ENCODE results near the gene THSD7A.
A peak's percentile ranks its signal among the peaks of the same experiment; 100 is the strongest.

THSD7A gene

GRCh38 chr7:11843113-11843765, 11.2 kb upstream of the THSD7A start:
- TF ChIP-seq POLR2AphosphoS5 (IDR thresholded peaks at IDR 0.05; ENCODE audit: low read depth, low read length) (no peak), FOXP2 (optimal IDR thresholded peaks at IDR 0.05; ENCODE audit: borderline replicate concordance, extremely low read depth, extremely low read length, insufficient read depth) (no peak), REST (IDR thresholded peaks at IDR 0.05; ENCODE audit: insufficient read depth in 1 of 2, low read depth in 2 of 2, low read length in 2 of 2) (no peak), TAF1 (IDR thresholded peaks at IDR 0.05; ENCODE audit: borderline replicate concordance, insufficient read depth, low read length) (no peak), SIN3A (IDR thresholded peaks at IDR 0.05; ENCODE audit: borderline replicate concordance, insufficient read depth, low read length) (no peak)

DNA sequence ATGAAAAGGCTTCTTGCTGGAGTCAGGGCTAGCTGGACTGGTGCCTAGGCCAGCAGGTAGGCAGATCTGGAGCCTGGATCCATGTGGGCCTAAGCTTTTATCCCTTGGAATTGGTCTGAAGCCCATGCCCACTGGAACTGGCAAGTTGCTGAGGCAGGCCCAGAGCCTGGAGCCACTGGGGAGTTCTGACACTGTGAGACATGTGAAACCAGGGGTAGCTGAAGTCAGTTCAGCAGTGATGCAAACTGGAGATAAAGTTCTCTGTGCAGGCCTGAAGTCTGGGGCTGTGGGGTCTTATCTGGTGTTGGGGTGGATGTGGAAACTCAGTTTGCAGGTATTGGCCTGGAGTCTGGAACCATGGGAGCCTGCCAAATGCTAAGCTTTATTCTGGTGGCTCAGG, 9.7 kb upstream of the THSD7A start:
- no peak for TF ChIP-seq POLR2AphosphoS5 (IDR thresholded peaks at IDR 0.05; ENCODE audit: low read depth, low read length)

DNA sequence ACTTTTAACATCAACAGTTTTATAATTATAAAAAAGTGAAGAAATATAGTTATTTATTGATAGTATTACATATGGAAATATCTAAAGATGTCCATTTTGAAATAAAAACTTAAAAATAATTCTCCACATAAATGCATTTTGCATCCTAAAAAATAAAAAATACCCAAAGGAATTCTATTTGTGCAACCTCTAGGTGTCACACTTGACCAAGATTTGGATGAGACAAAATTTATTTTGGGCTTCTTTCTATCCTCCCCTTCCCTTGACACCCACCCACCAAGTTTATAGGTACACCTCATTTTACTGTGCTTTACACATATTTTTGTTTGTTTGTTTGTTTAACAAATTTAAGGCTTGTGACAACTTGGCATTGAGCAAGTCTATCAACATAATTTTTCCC, 3.3 kb upstream of the THSD7A start:
- TF ChIP-seq TAF1 (IDR thresholded peaks at IDR 0.05; ENCODE audit: borderline replicate concordance, insufficient read depth, low read length) (no peak), REST (IDR thresholded peaks at IDR 0.05; ENCODE audit: insufficient read depth in 1 of 2, low read depth in 2 of 2, low read length in 2 of 2) (no peak), POLR2AphosphoS5 (IDR thresholded peaks at IDR 0.05; ENCODE audit: low read depth, low read length) (no peak), SIN3A (IDR thresholded peaks at IDR 0.05; ENCODE audit: borderline replicate concordance, insufficient read depth, low read length) (no peak), FOXP2 (optimal IDR thresholded peaks at IDR 0.05; ENCODE audit: borderline replicate concordance, extremely low read depth, extremely low read length, insufficient read depth) (no peak)

DNA sequence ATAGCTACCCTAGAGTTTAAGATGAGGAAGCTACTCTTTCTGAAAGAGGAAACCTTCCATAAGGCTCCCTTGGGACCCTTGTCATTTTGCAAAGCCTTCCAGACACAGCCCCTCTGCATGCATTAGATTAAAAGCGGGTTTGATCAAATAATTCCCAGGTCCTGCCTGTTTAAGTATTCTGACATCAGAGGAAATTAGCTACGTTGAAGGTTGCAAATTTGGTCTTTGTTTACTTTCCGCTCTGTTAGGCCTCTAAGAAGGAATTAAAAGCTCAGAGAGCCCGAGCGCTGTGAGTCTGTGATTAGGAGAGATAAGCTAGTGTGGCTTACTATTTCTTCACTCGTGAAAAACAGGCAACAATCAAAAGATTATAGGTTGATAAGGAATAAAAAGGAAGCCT, 1.4 kb upstream of the THSD7A start:
- 0 out of 4 replicates have a peak, but pooled peaks of 1 of the 2 experiments have one; percentile 7 for TF ChIP-seq REST (IDR thresholded peaks at IDR 0.05; ENCODE audit: insufficient read depth in 1 of 2, low read depth in 2 of 2, low read length in 2 of 2)
- TF ChIP-seq SIN3A (IDR thresholded peaks at IDR 0.05; ENCODE audit: borderline replicate concordance, insufficient read depth, low read length) = no peak

DNA sequence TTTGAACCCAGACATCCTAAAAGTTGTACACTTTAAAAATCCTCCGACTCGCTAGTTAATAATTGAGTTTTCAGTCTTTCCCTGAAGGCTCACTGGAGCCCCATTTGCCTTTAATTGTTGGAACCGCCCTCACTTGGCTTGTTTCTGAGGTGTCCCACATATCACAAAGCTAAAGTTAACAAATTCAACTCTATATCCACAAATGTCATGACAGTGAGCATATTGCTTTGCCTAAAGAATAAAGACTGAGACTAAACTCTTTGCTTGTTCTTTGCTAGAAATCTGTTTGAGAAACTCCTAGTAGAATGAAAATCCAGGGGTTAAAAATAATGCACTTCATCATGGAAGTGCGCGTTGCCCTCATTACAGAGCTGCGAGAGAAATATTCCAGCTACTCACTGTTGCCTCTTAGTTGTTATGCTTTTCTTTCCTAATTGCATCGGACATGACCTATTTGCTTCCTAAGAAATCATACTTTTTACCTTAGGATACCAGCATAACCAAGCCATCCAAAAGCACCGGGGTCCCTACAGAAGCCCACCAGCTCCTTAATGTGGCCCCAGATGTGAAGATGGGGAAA, 752 bp downstream of the THSD7A start:
- TF ChIP-seq TAF1 (IDR thresholded peaks at IDR 0.05; ENCODE audit: borderline replicate concordance, insufficient read depth, low read length) = no peak; the same call in 1 of the 2 replicates
- TF ChIP-seq SIN3A (IDR thresholded peaks at IDR 0.05; ENCODE audit: borderline replicate concordance, insufficient read depth, low read length) = peak; percentile 15; the same call in 1 of the 2 replicates

DNA sequence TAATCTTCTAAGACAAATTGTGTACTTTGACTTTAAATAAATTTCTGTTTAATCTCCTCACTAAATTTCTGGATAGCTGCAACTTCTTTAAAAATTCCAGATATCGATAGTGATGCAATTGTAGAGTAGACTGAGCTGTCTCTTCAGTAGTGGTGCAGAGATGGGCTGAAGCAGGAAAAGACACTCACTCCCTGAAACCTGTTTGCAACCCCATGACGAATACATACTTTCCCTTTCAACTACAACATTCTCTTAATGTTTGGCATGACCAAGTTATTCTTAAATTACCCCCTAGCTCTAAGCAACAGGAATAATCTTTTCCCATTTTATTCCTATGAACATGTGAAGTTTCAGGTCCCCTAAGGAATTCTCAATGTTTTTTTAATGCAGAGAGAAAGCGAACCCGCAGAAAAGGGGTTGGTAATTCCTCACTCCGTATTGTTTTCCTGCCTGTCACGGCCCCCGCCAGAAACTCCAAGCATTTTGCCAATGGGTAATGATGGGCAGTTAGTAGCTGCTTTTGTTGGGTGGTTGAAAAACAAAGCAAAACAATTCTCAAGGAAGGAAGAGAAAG, 1.3 kb downstream of the THSD7A start:
- TF ChIP-seq REST (IDR thresholded peaks at IDR 0.05; ENCODE audit: insufficient read depth in 1 of 2, low read depth in 2 of 2, low read length in 2 of 2) (no peak), SIN3A (IDR thresholded peaks at IDR 0.05; ENCODE audit: borderline replicate concordance, insufficient read depth, low read length) (no peak), POLR2AphosphoS5 (IDR thresholded peaks at IDR 0.05; ENCODE audit: low read depth, low read length) (no peak), FOXP2 (optimal IDR thresholded peaks at IDR 0.05; ENCODE audit: borderline replicate concordance, extremely low read depth, extremely low read length, insufficient read depth) (no peak), TAF1 (IDR thresholded peaks at IDR 0.05; ENCODE audit: borderline replicate concordance, insufficient read depth, low read length) (no peak)
